PC-9 (cell line): Measurements from ENCODE around the gene ARHGEF28. TPM values are rescaled to one million over a fixed set of nuclear protein-coding genes. Genes with fewer than 3 reads are reported as not detected.

Experiments
- BruUV-seq: library from RNA; stranded (reverse); fragments of 400-500 nt; replicated peaks from 2 replicates; lab custom pipeline; 2021; lab: Mats Ljungman, UMichigan
- CTCF ChIA-PET: fragments of 300-600 bp; sonication (Branson Sonifier 250); formaldehyde crosslinking; loops from one replicate; lab custom pipeline; 2022; ENCODE audit warnings: antibody characterized with exemption; lab: Charles Lee
- POLR2A ChIA-PET: fragments of 300-600 bp; sonication (Branson Sonifier 250); formaldehyde crosslinking; loops from one replicate; lab custom pipeline; 2022; ENCODE audit warnings: antibody characterized with exemption; ENCODE audit not compliant: unreplicated experiment; lab: Charles Lee
- DNase-seq, 2 experiments: peaks; one replicate each; pipeline versions ENCODE4 v3.0.0 to v3.0.0-alpha.2; 2015 to 2022; ENCODE audit warnings: mixed read lengths in 1 of 2
- H2AFZ ChIP-seq: fragments of 200-600 bp; sonication (generic); 2 replicates; pipeline ENCODE4 v1.8.1; 2017; ENCODE audit warnings: antibody characterized with exemption
- H3F3A ChIP-seq: fragments of 200-600 bp; sonication (generic); 2 replicates; pipeline ENCODE4 v1.8.1; 2017; ENCODE audit warnings: antibody characterized with exemption, mild to moderate bottlenecking, low read depth; ENCODE audit not compliant: insufficient read depth
- H3K27ac ChIP-seq: fragments of 200-600 bp; sonication (generic); 2 replicates; pipeline ENCODE4 v1.6.1; 2016; ENCODE audit warnings: mixed run types
- H3K27me3 ChIP-seq: fragments of 200-600 bp; sonication (generic); 2 replicates; pipeline ENCODE4 v1.6.1; 2016; ENCODE audit warnings: low read depth, mixed run types; ENCODE audit not compliant: insufficient read depth
- H3K36me3 ChIP-seq: fragments of 200-600 bp; sonication (generic); 2 replicates; pipeline ENCODE4 v1.6.1; 2016; ENCODE audit warnings: low read depth, mixed run types
- H3K4me1 ChIP-seq: fragments of 200-600 bp; sonication (generic); replicated peaks from 2 replicates; pipeline ENCODE4 v1.6.1; 2016; ENCODE audit warnings: mixed run types; ENCODE audit not compliant: insufficient read depth
- H3K4me2 ChIP-seq: fragments of 200-600 bp; sonication (generic); 2 replicates; pipeline ENCODE4 v1.6.1; 2017; ENCODE audit warnings: mixed run types
- H3K4me3 ChIP-seq: fragments of 200-600 bp; sonication (generic); 2 replicates; pipeline ENCODE4 v1.6.1; 2016; ENCODE audit warnings: mixed run types
- H3K79me2 ChIP-seq: fragments of 200-600 bp; sonication (generic); 2 replicates; pipeline ENCODE4 v1.6.1; 2017; ENCODE audit warnings: low read depth, mixed run types
- H3K9me2 ChIP-seq: fragments of 200-600 bp; sonication (generic); 2 replicates; pipeline ENCODE4 v1.8.1; 2017; ENCODE audit warnings: mild to moderate bottlenecking; ENCODE audit not compliant: insufficient read depth
- H3K9me3 ChIP-seq: fragments of 200-600 bp; sonication (generic); 2 replicates; pipeline ENCODE4 v1.8.1; 2016; ENCODE audit warnings: low read depth; ENCODE audit not compliant: insufficient read depth
- H4K20me1 ChIP-seq: fragments of 200-600 bp; sonication (generic); 2 replicates; pipeline ENCODE4 v1.8.1; 2017; ENCODE audit not compliant: insufficient read depth
- EZH2 ChIP-seq: fragments of 200-600 bp; sonication (generic); IDR thresholded peaks from 2 replicates; pipeline ENCODE4 v1.8.0; 2017; ENCODE audit warnings: antibody characterized with exemption, low read depth
- intact Hi-C: fragments of 100-400 bp; cut with micrococcal nuclease; formaldehyde crosslinking; loops from one replicate; pipeline ENCODE4 v1.10.0; 2022; ENCODE audit not compliant: unreplicated experiment
- total RNA-seq: library from RNA; stranded (reverse); gene quantifications from 2 replicates; pipeline ENCODE4 v1.2.3, GENCODE V29; 2021
- TF ChIP-seq, protein P1 (sequence below): fragments of 200-600 bp; sonication (generic); conservative IDR thresholded peaks from 2 replicates; pipeline ENCODE4 v1.6.1; 2017; ENCODE audit warnings: mixed run types, antibody characterized with exemption, mild to moderate bottlenecking, moderate library complexity

The ARHGEF28 gene
- total RNA-seq, 1 experiment from 2014 or later, result 77.5 TPM

DNA sequence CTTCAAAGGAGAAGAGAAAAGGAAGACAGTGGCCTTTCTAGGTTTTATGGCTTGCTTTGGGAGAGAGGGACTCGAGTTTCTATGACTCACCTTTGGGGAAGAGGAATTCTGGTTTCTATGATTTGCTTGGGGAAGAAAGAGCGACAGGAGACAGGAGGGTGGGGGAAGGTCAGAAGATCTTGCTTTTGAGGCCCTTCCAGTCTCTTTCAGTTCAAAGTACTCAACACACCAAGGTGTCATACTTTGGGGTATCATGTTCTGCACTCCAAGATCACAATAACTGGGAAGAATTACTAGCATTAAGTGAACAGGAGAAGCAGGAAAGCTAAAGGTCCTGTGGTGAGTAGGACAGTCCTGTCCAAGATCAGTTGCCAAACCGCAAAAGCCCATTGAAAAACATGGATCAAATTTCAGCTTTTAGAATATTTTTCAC lies 324.5 kb downstream of the ARHGEF28 start:
- Histone ChIP-seq H4K20me1 (no peaks in the 10 kb centered on the region), H3K4me3 (no peak overlapping the region), H3K36me3 (no peaks in the 10 kb centered on the region), H3K9me3 (no peaks in the 10 kb centered on the region; the same call in 1 of the 2 replicates), H3K79me2 (no peaks in the 10 kb centered on the region), H3K4me1 (no peaks in the 10 kb centered on the region), H3K27ac (no peak overlapping the region), H3K9me2 (no peaks in the 10 kb centered on the region; the same call in 1 of the 2 replicates), H3K27me3 (no peaks in the 10 kb centered on the region), H3F3A (no peaks in the 10 kb centered on the region), H2AFZ (no peak overlapping the region), H3K4me2 (no peak overlapping the region)
- POLR2A ChIA-PET, result interaction anchor here (0.5 to 0.6 kb wide), 2 partner anchors 691 to 1249 kb away, joined by 3 to 4 read pairs; no protein-coding TSS in a partner anchor
- CTCF ChIA-PET, result no interaction called here
- TF ChIP-seq EZH2, result no peak
- TF ChIP-seq, protein P1, sequence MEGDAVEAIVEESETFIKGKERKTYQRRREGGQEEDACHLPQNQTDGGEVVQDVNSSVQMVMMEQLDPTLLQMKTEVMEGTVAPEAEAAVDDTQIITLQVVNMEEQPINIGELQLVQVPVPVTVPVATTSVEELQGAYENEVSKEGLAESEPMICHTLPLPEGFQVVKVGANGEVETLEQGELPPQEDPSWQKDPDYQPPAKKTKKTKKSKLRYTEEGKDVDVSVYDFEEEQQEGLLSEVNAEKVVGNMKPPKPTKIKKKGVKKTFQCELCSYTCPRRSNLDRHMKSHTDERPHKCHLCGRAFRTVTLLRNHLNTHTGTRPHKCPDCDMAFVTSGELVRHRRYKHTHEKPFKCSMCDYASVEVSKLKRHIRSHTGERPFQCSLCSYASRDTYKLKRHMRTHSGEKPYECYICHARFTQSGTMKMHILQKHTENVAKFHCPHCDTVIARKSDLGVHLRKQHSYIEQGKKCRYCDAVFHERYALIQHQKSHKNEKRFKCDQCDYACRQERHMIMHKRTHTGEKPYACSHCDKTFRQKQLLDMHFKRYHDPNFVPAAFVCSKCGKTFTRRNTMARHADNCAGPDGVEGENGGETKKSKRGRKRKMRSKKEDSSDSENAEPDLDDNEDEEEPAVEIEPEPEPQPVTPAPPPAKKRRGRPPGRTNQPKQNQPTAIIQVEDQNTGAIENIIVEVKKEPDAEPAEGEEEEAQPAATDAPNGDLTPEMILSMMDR, result no peak
- no peak for DNase-seq
- no TSS peak for BruUV-seq
- intact Hi-C loops, result no loop called here

DNA sequence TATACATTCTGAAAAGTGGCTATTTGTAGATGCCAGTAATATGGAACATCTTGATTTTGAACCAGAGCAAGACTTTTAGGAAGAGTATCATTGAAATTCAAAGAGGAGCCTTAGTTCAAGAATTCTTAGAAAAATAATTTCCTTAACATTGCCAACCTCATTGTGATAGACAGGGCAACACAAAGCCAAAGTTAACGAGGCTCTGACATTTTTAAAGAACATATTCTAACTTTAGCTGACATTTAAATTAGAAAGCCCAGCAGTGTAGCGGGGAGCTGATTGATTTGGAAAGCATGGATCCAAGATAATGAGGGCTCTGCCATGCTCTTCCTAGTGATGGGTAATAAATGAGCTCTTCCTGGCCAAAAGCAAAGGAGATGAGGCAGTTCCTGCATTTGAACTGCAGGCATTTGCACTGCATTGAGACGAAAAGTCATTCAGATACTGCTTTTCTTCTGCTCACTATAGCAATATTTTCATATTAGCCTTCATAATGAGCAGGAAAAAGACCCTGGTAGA lies 325.0 kb downstream of the ARHGEF28 start:
- H3F3A ChIP-seq, result no peaks in the 10 kb centered on the region
- no peak overlapping the region for H3K27ac ChIP-seq
- no peak overlapping the region for H3K4me3 ChIP-seq
- POLR2A ChIA-PET, result interaction anchor here (0.5 to 0.6 kb wide), 3 partner anchors 12 to 1249 kb away, joined by 3 to 5 read pairs (median 4); no protein-coding TSS in a partner anchor
- DNase-seq, result no peak
- H3K79me2 ChIP-seq, result no peaks in the 10 kb centered on the region
- H3K9me2 ChIP-seq, result no peaks in the 10 kb centered on the region; the same call in 1 of the 2 replicates
- H3K4me1 ChIP-seq, result no peaks in the 10 kb centered on the region
- H3K36me3 ChIP-seq, result no peaks in the 10 kb centered on the region
- CTCF ChIA-PET, result no interaction called here
- no peak overlapping the region for H3K4me2 ChIP-seq
- TF ChIP-seq EZH2, result no peak
- TF ChIP-seq, protein P1, result no peak
- no peaks in the 10 kb centered on the region for H4K20me1 ChIP-seq
- no peak overlapping the region for H2AFZ ChIP-seq
- H3K9me3 ChIP-seq, result no peaks in the 10 kb centered on the region; the same call in 1 of the 2 replicates
- intact Hi-C loops, result no loop called here
- H3K27me3 ChIP-seq, result no peaks in the 10 kb centered on the region
- no TSS peak for BruUV-seq

DNA sequence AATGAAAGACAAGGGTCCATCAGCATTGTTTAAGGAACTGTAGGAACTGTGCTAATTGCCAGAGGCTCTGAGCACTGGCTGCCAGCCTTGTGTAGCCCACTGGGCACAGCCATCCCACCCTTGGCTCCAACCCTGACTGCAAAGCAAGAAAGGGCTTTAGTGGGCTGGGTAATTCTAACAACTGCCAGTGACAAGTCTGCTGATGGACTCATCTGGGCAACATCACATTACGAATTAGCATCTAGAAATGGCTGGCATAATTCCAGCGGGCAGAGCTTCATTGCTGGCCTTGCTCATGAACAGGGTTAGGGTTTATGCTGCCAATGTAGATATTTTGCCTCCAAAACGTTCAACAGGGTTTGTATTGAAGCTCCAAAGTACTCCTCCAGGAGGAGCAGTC lies 326.9 kb downstream of the ARHGEF28 start:
- H2AFZ ChIP-seq, result no peak overlapping the region
- intact Hi-C loops, result no loop called here
- H3K27me3 ChIP-seq, result no peaks in the 10 kb centered on the region
- no peaks in the 10 kb centered on the region for H3K4me1 ChIP-seq
- BruUV-seq, result no TSS peak
- no peaks in the 10 kb centered on the region for H4K20me1 ChIP-seq
- H3K4me3 ChIP-seq, result no peak overlapping the region
- H3K36me3 ChIP-seq, result no peaks in the 10 kb centered on the region
- no peak overlapping the region for H3K27ac ChIP-seq
- ChIA-PET CTCF (no interaction called here), POLR2A (no interaction called here)
- no peaks in the 10 kb centered on the region for H3K79me2 ChIP-seq
- TF ChIP-seq EZH2, result no peak
- TF ChIP-seq, protein P1, result no peak
- H3F3A ChIP-seq, result no peaks in the 10 kb centered on the region
- no peak for DNase-seq
- no peaks in the 10 kb centered on the region; the same call in 1 of the 2 replicates for H3K9me3 ChIP-seq
- H3K4me2 ChIP-seq, result no peak overlapping the region
- no peaks in the 10 kb centered on the region; the same call in 1 of the 2 replicates for H3K9me2 ChIP-seq
